GM19193 (cell line): ENCODE measurements around the gene ABT1.

Experiments
- POLR2A ChIP-seq: IDR thresholded peaks from 4 replicates; pipeline ENCODE4 v1.6.1; 2011; ENCODE audit not compliant: insufficient read depth, insufficient read length; ENCODE audit errors: extremely low read depth

The ABT1 gene

GRCh38 chr6:26596579-26597388, at the start of gene ABT1:
ABT1 (plus strand) TSS chr6:26596953; CDS start chr6:26596983, 30 bp downstream.
- TF ChIP-seq POLR2A = peak; percentile 81

- peak; percentile 59 for TF ChIP-seq POLR2A
Measured at GRCh38 chr6:26550250-26550993, 46.3 kb upstream of the ABT1 start.

GRCh38 chr6:26552205-26552604, 44.5 kb upstream of the ABT1 start:
- no peak for TF ChIP-seq POLR2A

- TF ChIP-seq POLR2A = no peak
Measured at GRCh38 chr6:26552640-26553188, 44.0 kb upstream of the ABT1 start.

GRCh38 chr6:26553264-26553634, 43.5 kb upstream of the ABT1 start:
- TF ChIP-seq POLR2A = no peak

- no peak for TF ChIP-seq POLR2A
Measured at GRCh38 chr6:26553635-26554446, 42.9 kb upstream of the ABT1 start.

GRCh38 chr6:26554447-26554696, 42.4 kb upstream of the ABT1 start:
- no peak for TF ChIP-seq POLR2A

- peak; percentile 14 for TF ChIP-seq POLR2A
Measured at GRCh38 chr6:26554697-26555504, 41.9 kb upstream of the ABT1 start.

GRCh38 chr6:26555505-26556262, 41.1 kb upstream of the ABT1 start:
- no peak for TF ChIP-seq POLR2A

- no peak for TF ChIP-seq POLR2A
Measured at GRCh38 chr6:26556263-26557070, 40.3 kb upstream of the ABT1 start.

GRCh38 chr6:26561533-26562466, 35.0 kb upstream of the ABT1 start:
- TF ChIP-seq POLR2A = no peak

GRCh38 chr6:26563488-26563887, 33.3 kb upstream of the ABT1 start:
- no peak for TF ChIP-seq POLR2A
